Neural progenitor cell (in vitro differentiated cells): ENCODE results near the gene TANC1. TPM values are rescaled to one million over a fixed set of nuclear protein-coding genes. Genes with fewer than 3 reads are reported as not detected.

Source experiments
- DNase-seq: peaks from one replicate; pipeline ENCODE4 v3.0.0-alpha.2; 2016; ENCODE audit warnings: low spot score
- H2AFZ ChIP-seq: fragments of 200-600 bp; sonication (generic); replicated peaks from 2 replicates; pipeline ENCODE4 v1.6.1; 2016; ENCODE audit warnings: antibody characterized with exemption
- H3F3A ChIP-seq: fragments of 200-600 bp; sonication (generic); 2 replicates; pipeline ENCODE4 v1.6.1; 2016; ENCODE audit warnings: antibody characterized with exemption, low read depth
- H3K27ac ChIP-seq: fragments of 200-600 bp; sonication (generic); 2 replicates; pipeline ENCODE4 v1.5.1; 2016; ENCODE audit warnings: mild to moderate bottlenecking
- H3K27me3 ChIP-seq: fragments of 200-600 bp; sonication (generic); 2 replicates; pipeline ENCODE4 v1.6.1; 2016; ENCODE audit warnings: mild to moderate bottlenecking, moderate library complexity
- H3K36me3 ChIP-seq: fragments of 200-600 bp; sonication (generic); 2 replicates; pipeline ENCODE4 v1.5.1; 2016
- H3K4me1 ChIP-seq: fragments of 200-600 bp; sonication (generic); 2 replicates; pipeline ENCODE4 v1.6.1; 2016; ENCODE audit warnings: mixed run types
- H3K4me2 ChIP-seq: fragments of 200-600 bp; sonication (generic); 2 replicates; pipeline ENCODE4 v1.6.1; 2016
- H3K4me3 ChIP-seq: fragments of 200-600 bp; sonication (generic); 2 replicates; pipeline ENCODE4 v1.5.1; 2016
- H3K79me2 ChIP-seq: fragments of 200-600 bp; sonication (generic); 2 replicates; pipeline ENCODE4 v1.6.1; 2016; ENCODE audit warnings: low read depth
- H3K9ac ChIP-seq: fragments of 200-600 bp; sonication (generic); 2 replicates; pipeline ENCODE4 v1.6.1; 2016
- H3K9me3 ChIP-seq: fragments of 200-600 bp; sonication (generic); 2 replicates; pipeline ENCODE4 v1.5.1; 2016; ENCODE audit warnings: low read depth
- H4K20me1 ChIP-seq: fragments of 200-600 bp; sonication (generic); 2 replicates; pipeline ENCODE4 v1.6.1; 2016; ENCODE audit warnings: low read depth
- H3K27ac Mint-ChIP-seq: 3 replicates; pipeline ENCODE4 v1.8.0; 2021; ENCODE audit warnings: mixed read lengths
- H3K27me3 Mint-ChIP-seq: 2 replicates; pipeline ENCODE4 v1.8.0; 2022; ENCODE audit warnings: low read depth, mild to moderate bottlenecking, inconsistent platforms, moderate library complexity, mixed read lengths; ENCODE audit not compliant: insufficient read depth
- H3K36me3 Mint-ChIP-seq: 3 replicates; pipeline ENCODE4 v1.8.0; 2021; ENCODE audit warnings: mixed read lengths
- H3K4me1 Mint-ChIP-seq: 3 replicates; pipeline ENCODE4 v1.8.0; 2021; ENCODE audit warnings: mixed read lengths
- H3K4me3 Mint-ChIP-seq: 3 replicates; pipeline ENCODE4 v1.8.0; 2021; ENCODE audit warnings: mild to moderate bottlenecking, moderate library complexity, mixed read lengths
- H3K9me3 Mint-ChIP-seq: 3 replicates; pipeline ENCODE4 v1.8.0; 2020; ENCODE audit warnings: mixed read lengths
- EZH2 ChIP-seq: fragments of 200-600 bp; sonication (generic); IDR thresholded peaks from 2 replicates; pipeline ENCODE4 v1.6.1; 2017; ENCODE audit warnings: antibody characterized with exemption, mild to moderate bottlenecking, moderate library complexity
- EZH2phosphoT487 ChIP-seq: fragments of 200-600 bp; sonication (generic); IDR thresholded peaks from 2 replicates; pipeline ENCODE4 v1.6.1; 2017; ENCODE audit warnings: antibody characterized with exemption
- total RNA-seq: library from RNA; depleted of rRNA; stranded (reverse); fragments of >200 nt; gene quantifications from 2 replicates; pipeline ENCODE4 v1.2.3, GENCODE V29; 2015; ENCODE audit warnings: low replicate concordance
- TF ChIP-seq, protein P1 (sequence below): fragments of 200-600 bp; sonication (generic); IDR thresholded peaks from 2 replicates; pipeline ENCODE4 v1.5.1; 2017; ENCODE audit warnings: antibody characterized with exemption, mild to moderate bottlenecking

TANC1 gene
- total RNA-seq, 1 donor from 2014 or later = 11.9 TPM

GRCh38 chr2:159125858-159126257 is 157.4 kb downstream of the TANC1 start:
- H3K27me3 ChIP-seq = no peaks in the 10 kb centered on the region
- H3K36me3 Mint-ChIP-seq = peaks cover 7% of the 10 kb centered on the region
- no peak overlapping the region for H3K9ac ChIP-seq
- peaks cover 11% of the 10 kb centered on the region for H3F3A ChIP-seq
- H3K27ac Mint-ChIP-seq = no peak overlapping the region
- no peak overlapping the region for H3K4me3 Mint-ChIP-seq
- H3K9me3 Mint-ChIP-seq = no peaks in the 10 kb centered on the region
- peaks cover 15% of the 10 kb centered on the region for H3K4me1 ChIP-seq
- no peaks in the 10 kb centered on the region for H4K20me1 ChIP-seq
- no peaks in the 10 kb centered on the region for H3K9me3 ChIP-seq
- H3K4me3 ChIP-seq = no peak overlapping the region
- TF ChIP-seq EZH2phosphoT487 (no peak), EZH2 (no peak)
- TF ChIP-seq, protein P1, sequence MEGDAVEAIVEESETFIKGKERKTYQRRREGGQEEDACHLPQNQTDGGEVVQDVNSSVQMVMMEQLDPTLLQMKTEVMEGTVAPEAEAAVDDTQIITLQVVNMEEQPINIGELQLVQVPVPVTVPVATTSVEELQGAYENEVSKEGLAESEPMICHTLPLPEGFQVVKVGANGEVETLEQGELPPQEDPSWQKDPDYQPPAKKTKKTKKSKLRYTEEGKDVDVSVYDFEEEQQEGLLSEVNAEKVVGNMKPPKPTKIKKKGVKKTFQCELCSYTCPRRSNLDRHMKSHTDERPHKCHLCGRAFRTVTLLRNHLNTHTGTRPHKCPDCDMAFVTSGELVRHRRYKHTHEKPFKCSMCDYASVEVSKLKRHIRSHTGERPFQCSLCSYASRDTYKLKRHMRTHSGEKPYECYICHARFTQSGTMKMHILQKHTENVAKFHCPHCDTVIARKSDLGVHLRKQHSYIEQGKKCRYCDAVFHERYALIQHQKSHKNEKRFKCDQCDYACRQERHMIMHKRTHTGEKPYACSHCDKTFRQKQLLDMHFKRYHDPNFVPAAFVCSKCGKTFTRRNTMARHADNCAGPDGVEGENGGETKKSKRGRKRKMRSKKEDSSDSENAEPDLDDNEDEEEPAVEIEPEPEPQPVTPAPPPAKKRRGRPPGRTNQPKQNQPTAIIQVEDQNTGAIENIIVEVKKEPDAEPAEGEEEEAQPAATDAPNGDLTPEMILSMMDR = no peak
- DNase-seq = no peak
- H3K4me1 Mint-ChIP-seq = peaks cover 24% of the 10 kb centered on the region
- no peaks in the 10 kb centered on the region for H3K36me3 ChIP-seq
- no peak overlapping the region for H3K27ac ChIP-seq
- no peak overlapping the region for H2AFZ ChIP-seq
- H3K79me2 ChIP-seq = no peaks in the 10 kb centered on the region
- H3K27me3 Mint-ChIP-seq = peaks cover 2% of the 10 kb centered on the region
- no peak overlapping the region for H3K4me2 ChIP-seq

- Histone ChIP-seq H3K9me3 (no peaks in the 10 kb centered on the region), H3K9ac (no peak overlapping the region), H4K20me1 (no peaks in the 10 kb centered on the region), H3K4me2 (no peak overlapping the region), H3K36me3 (no peaks in the 10 kb centered on the region), H3K27me3 (no peaks in the 10 kb centered on the region), H2AFZ (no peak overlapping the region), H3K4me1 (peaks cover 15% of the 10 kb centered on the region), H3K27ac (no peak overlapping the region), H3K4me3 (no peak overlapping the region), H3F3A (peaks cover 11% of the 10 kb centered on the region), H3K79me2 (no peaks in the 10 kb centered on the region)
- Mint-ChIP-seq H3K27ac (no peak overlapping the region), H3K27me3 (peaks cover 2% of the 10 kb centered on the region), H3K4me3 (no peak overlapping the region), H3K4me1 (peaks cover 26% of the 10 kb centered on the region), H3K36me3 (peaks cover 7% of the 10 kb centered on the region), H3K9me3 (no peaks in the 10 kb centered on the region)
- TF ChIP-seq EZH2 = no peak
- DNase-seq = no peak
These were observed 158.1 kb downstream of the TANC1 start for GRCh38 chr2:159126432-159127022.

GRCh38 chr2:159128191-159128590 is 159.8 kb downstream of the TANC1 start:
- Mint-ChIP-seq H3K9me3 (no peaks in the 10 kb centered on the region), H3K4me3 (no peak overlapping the region), H3K27ac (no peak overlapping the region), H3K27me3 (peaks cover 2% of the 10 kb centered on the region), H3K36me3 (peaks cover 3% of the 10 kb centered on the region), H3K4me1 (peaks cover 30% of the 10 kb centered on the region)
- no peak for DNase-seq
- H3K9ac ChIP-seq = no peak overlapping the region
- H4K20me1 ChIP-seq = no peaks in the 10 kb centered on the region
- H3K4me1 ChIP-seq = peaks cover 15% of the 10 kb centered on the region
- no peaks in the 10 kb centered on the region for H3K79me2 ChIP-seq
- no peak overlapping the region for H2AFZ ChIP-seq
- H3K36me3 ChIP-seq = no peaks in the 10 kb centered on the region
- H3K27ac ChIP-seq = no peak overlapping the region
- H3K27me3 ChIP-seq = no peaks in the 10 kb centered on the region
- H3K9me3 ChIP-seq = no peaks in the 10 kb centered on the region
- TF ChIP-seq, protein P1 = no peak
- no peak for TF ChIP-seq EZH2
- TF ChIP-seq EZH2phosphoT487 = no peak
- H3F3A ChIP-seq = peaks cover 11% of the 10 kb centered on the region
- peak overlapping the region; percentile 16 for H3K4me2 ChIP-seq
- no peak overlapping the region for H3K4me3 ChIP-seq

DNA sequence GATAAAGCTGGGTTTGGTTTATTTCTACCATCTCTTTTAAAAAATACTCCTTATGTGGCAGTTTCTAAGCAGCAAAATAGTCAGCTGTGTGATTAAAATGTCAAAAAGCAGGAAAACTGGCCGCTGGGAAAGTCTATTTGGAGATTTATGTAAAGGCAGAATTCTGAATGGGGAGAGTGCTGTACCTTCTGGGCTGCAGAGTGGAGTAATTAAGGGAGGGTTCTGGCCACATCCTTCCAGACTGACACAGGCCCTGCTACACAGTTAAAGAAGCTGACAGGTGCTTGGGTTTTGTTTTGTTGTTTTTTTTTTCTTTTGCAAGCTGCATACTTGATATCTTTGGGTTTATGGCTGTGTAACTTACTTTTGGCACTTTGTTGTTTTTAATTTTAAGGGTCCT is 160.8 kb downstream of the TANC1 start:
- Mint-ChIP-seq H3K27me3 (peaks cover 2% of the 10 kb centered on the region), H3K9me3 (no peaks in the 10 kb centered on the region), H3K27ac (no peak overlapping the region), H3K4me3 (no peak overlapping the region), H3K4me1 (peaks cover 28% of the 10 kb centered on the region), H3K36me3 (peaks cover 3% of the 10 kb centered on the region)
- Histone ChIP-seq H3K4me3 (no peak overlapping the region), H3K9me3 (no peaks in the 10 kb centered on the region), H4K20me1 (no peaks in the 10 kb centered on the region), H3K4me2 (peak overlapping the region; percentile 16), H3K27ac (no peak overlapping the region), H3K27me3 (no peaks in the 10 kb centered on the region), H3K9ac (no peak overlapping the region), H3K4me1 (peaks cover 15% of the 10 kb centered on the region), H2AFZ (no peak overlapping the region), H3F3A (peaks cover 11% of the 10 kb centered on the region), H3K79me2 (no peaks in the 10 kb centered on the region), H3K36me3 (no peaks in the 10 kb centered on the region)
- DNase-seq = no peak
- TF ChIP-seq EZH2phosphoT487 = no peak
- TF ChIP-seq, protein P1 = no peak
- TF ChIP-seq EZH2 = no peak
